HG03139 (cell line): Measurements from ENCODE around the gene ERG.

ENCODE experiments used
- ATAC-seq: cut with Tn5 transposase; IDR thresholded peaks from one replicate; pipeline ENCODE4 v1.9.1; 2021; ENCODE audit not compliant: unreplicated experiment

ERG gene

GRCh38 chr21:38500073-38500472 lies 1.8 kb upstream of the ERG start:
- no peak for ATAC-seq

GRCh38 chr21:38499296-38499695 lies 1.0 kb upstream of the ERG start:
- ATAC-seq, result no peak

- ATAC-seq, result no peak
Measured at GRCh38 chr21:38496224-38496623, 2.1 kb downstream of the ERG start.

- ATAC-seq, result no peak
Measured at GRCh38 chr21:38495696-38496095, 2.6 kb downstream of the ERG start.

- ATAC-seq, result no peak
Measured at GRCh38 chr21:38495242-38495641, 3.0 kb downstream of the ERG start.

DNA sequence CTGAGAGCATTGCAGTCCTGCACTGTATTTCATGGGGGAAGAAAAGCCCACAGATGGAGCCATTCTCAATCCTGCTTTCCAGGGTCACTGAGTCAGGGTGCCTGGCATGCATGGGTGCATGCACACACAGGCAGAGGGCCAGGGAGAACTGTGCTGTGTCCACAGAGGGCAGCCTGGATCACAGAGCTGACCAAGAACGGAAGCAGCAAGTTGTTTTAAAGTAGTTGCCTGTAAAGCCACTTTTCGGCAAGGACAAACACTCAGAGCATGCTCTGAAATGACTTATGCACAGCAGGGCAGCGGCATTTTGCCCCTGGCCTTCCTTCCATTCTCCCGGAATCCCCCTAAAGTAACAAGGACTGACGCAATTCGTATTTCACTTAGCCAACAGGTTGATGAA lies 3.6 kb downstream of the ERG start:
- ATAC-seq, result no peak

DNA sequence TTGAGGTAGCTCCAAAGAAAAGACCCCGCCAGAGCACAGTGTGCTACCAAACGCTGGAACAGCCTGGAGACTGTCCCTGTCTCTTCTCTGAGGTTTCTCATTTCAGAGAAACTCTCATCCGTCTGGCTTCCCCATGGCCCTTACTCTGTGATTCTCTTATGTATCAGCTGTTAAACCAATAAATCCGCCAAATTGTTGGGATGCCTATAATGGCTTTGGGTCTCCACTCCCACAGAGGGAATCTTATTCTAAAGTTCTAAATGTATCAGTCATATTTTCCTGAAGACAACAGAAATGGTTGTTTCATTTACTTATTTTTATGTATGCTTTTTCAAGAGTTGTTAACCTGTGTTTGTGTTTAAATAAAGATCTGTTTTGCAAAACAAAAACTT lies 4.0 kb downstream of the ERG start:
- no peak for ATAC-seq

DNA sequence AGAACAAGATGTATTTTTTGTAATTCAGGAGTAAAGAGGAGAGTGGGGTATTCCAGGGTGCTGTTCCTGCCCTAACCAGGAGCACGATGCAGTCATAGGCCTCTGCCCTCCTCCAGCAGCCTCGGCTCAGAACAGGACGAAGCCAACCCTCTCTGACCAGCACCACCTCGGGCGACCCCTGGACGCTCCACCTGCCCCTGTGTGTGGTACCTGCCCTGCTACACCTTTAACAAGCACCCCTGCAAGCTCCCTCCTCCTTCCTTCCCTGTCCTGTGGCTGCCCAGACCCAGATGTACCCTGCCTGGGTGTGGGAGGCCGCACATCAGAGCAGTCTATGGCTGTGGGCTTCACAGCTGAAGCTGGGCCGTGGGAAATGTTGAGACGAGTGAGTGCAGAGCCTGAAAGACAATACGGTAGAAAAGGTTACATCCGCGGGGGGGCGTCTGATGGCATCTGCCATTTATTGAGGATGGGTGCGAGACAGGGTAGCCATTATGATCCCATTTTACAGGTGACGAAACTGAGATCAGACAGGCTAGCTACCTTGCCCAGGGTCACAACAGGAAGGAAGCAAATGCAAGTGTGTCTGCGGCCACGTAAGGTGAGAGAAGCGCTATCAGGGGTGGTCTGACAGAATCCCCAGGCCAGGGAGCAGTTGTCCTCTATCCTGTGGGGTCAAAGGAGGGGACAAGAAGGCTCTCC lies 4.6 kb downstream of the ERG start:
- ATAC-seq, result no peak

DNA sequence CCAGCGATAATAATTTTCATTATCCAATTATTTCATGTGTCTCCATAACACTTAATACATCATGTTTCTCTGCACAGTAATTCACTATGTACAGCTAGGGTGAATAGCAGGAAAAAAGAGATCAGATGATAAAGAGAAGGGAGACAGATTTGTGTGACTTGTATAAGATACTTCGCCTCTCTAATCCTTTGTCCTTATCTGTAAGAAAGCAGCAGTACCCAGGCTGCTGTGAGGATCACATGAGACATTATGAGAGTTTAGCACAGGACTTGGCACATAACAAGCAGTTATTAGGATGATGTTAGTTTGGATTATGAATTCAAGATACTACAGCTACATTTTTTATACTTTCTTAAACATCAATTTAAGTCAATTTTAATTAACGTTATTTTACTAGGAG lies 6.3 kb downstream of the ERG start:
- no peak for ATAC-seq

GRCh38 chr21:38491536-38491935 lies 6.7 kb downstream of the ERG start:
- ATAC-seq, result no peak

DNA sequence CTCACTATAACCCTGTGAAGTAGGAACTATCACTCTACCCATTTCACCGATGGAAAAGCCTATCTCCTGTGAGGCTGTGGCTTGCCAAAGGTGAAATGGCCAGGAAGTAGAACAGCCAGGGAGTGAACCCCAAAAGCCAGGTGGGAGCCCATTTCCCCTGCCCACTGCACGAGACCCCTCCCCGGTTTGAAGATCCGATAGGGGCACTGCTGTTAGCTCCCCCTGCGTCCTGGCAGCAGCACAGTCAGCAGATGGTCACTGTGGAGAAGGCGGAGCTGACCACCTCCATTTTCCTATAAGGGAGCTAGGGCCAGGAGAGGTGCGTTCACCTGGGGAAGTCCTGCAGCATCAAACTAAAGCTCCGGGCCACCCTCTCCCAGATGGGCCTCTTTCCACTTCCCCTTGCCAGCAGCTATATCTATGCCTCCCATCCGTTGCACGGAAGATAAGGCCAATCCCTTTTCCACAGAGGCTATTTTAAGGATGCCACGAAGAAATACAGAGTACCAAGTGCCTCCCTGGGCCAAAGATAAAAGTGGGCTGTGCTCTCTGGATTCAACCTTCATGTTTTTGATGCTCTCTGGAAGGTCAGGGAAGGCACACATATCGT lies 7.8 kb downstream of the ERG start:
- ATAC-seq, result no peak

GRCh38 chr21:38489729-38490128 lies 8.5 kb downstream of the ERG start:
- ATAC-seq, result no peak

DNA sequence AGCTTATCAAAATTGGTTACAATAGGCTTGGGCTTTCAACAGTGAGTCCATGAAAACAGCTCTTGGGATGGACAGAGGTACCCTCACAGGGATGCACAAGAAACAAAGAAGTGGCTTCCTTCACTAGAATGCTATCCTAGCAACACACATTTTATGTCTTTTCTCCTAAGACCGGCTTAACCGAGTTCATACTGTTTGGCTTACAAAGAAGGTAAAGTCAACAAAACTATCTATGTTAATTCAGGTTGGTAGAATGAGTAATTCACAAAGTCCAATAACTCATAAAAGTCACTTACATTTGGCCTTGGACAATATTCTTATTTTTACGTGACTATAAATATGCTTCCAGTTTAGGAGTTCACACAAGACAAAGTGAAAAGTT lies 9.0 kb downstream of the ERG start:
- ATAC-seq, result no peak

DNA sequence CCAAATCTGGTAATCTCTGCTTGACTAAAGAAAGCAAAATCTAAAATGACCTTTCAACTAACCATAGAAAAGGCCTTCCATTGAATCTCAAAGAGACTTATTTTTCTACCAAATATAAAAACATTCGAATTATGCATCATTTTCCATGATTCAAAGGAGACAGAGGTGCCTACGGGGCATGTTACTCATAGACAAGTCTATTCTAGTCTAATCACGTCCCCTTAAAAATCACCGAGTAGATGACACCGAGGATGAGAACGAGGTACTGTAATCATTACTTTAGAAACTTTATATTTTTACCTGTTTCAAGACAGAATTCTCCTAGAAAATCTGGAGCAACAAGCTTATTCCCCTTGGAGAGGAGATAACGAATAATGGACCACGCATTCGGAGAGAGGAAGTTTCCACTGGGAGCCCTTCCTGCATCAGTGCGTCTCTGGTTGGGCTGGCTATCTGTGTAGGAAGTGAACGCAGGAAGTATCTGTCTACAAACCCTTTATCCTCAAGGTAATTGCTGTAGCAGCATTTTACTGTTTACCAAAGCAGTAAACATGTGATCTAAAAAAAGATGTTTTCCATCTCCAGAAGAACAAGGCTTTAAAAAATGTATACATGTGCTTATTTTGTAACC lies 9.5 kb downstream of the ERG start:
- ATAC-seq, result no peak

DNA sequence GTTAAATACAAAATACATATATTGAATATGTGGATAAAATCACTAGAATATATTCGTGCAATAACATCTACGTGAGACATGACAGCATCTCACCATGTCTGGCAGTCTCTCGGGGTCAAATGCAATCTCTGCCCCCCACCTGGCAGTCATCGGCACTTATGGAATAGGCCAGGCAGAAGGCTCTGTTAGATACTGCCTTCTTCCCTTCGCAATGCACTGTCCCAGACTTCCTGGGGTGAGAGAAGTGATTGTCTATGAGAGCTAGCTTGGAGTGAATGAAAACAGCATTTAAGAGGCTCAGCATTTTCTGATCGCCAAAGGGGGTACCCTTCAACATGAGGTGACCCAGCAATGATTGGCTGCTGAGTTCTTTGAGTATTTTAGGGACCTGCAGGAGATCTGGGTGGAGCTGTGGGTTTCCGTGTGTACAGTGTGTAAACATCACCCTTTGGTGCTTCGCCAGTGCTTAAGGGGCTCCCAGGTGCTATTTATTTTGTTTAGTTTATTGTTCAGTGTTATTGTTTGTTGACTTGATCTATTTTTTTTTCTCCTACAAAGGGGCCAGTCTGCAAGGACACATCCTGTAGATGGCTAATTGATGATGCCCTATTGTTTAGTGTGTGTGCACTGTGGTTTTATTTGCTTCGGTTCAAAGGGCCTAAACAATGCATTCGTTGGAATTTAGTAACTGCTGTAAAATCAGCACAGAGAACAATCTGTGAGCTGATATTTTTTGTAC lies 10.2 kb downstream of the ERG start:
- ATAC-seq, result no peak

DNA sequence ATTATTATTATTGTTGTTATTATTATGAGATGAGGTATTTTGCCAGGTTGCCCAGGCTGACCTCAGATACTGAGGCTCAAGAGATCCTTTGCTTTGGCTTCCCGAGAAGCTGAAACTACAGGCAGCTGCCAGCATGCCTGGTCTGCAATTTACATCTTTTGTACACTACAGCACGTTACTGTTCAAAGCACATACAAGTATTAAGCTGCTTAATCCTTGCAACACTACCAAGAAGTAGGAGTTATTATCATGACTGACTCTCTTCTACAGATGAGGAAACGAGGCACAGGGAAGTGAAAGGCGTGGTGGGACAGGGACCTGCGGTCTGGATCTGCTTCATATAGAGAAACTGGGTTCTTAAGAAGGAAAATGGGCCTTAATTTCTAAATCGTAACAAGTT lies 11.6 kb downstream of the ERG start:
- no peak for ATAC-seq

GRCh38 chr21:38486221-38486620 lies 12.1 kb downstream of the ERG start:
- no peak for ATAC-seq

GRCh38 chr21:38479641-38480525 lies 18.4 kb downstream of the ERG start:
- no peak for ATAC-seq

DNA sequence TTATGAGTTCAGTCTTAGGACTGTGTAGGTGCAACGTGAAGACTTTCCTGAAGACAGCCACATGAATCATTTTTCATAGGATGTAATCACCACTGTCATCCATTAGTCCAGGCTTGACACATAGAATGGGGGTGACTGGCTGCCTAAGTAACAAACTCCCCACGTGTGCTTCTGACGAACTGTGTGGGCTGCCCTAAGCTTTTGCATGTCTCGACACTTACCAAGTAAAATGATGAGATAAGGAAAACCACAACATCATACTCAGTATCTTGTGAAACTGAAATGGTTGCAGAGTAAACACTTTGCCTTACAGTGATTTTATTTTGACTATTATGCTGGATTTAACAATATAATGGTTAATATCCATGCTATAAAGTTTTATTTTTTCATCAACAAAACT lies 19.5 kb downstream of the ERG start:
- no peak for ATAC-seq

DNA sequence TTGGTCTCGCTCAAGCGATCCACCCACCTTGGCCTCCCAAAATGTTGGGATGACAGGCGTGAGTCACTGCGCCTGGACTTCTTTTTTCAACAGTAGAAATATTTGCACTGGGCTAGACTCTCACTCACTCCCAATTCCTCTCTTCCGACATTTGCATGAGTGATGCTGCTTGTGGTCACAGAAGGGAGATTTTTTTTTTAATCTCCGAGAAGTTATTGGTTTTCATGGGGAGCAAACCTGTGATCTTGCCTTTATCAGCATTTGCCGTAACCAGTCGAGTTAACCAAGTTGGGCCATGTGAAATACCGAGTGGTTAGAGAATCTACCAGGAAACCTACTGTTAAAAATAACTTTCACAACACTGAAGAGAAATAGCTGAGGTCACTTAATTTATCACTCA lies 21.1 kb downstream of the ERG start:
- ATAC-seq, result no peak

- ATAC-seq, result no peak
Measured at GRCh38 chr21:38476385-38476784, 21.9 kb downstream of the ERG start.
